Limb (tissue), 2 donors: Measurements from ENCODE around the gene AP5B1.

ENCODE experiments used
- DNase-seq, 2 donors: peaks; one replicate each; pipeline ENCODE4 v3.0.0-alpha.2; 2016; ENCODE audit errors: extremely low spot score in 2 of 2

Gene AP5B1

GRCh38 chr11:65801153-65801987 lies 20.6 kb upstream of the AP5B1 start:
- DNase-seq: no peak

- DNase-seq: no peak
Measured at GRCh38 chr11:65798882-65799281, 18.1 kb upstream of the AP5B1 start.

GRCh38 chr11:65797711-65798110 lies 16.9 kb upstream of the AP5B1 start:
- no peak for DNase-seq

GRCh38 chr11:65796726-65797601 lies 16.2 kb upstream of the AP5B1 start:
- no peak for DNase-seq

- DNase-seq: no peak
Measured at GRCh38 chr11:65794570-65795510, 14.1 kb upstream of the AP5B1 start.

GRCh38 chr11:65793625-65794400 lies 13.0 kb upstream of the AP5B1 start:
- no peak for DNase-seq

- no peak for DNase-seq
Measured at GRCh38 chr11:65793144-65793581, 12.4 kb upstream of the AP5B1 start.

- DNase-seq: no peak
Measured at GRCh38 chr11:65792456-65792855, 11.7 kb upstream of the AP5B1 start.

- DNase-seq: no peak
Measured at GRCh38 chr11:65791719-65792213, 11.0 kb upstream of the AP5B1 start.

GRCh38 chr11:65790902-65791650 lies 10.3 kb upstream of the AP5B1 start:
- DNase-seq: no peak

GRCh38 chr11:65790104-65790901 lies 9.5 kb upstream of the AP5B1 start:
- DNase-seq: no peak

- DNase-seq: no peak
Measured at GRCh38 chr11:65789230-65790103, 8.7 kb upstream of the AP5B1 start.

GRCh38 chr11:65788821-65789220 lies 8.0 kb upstream of the AP5B1 start:
- no peak for DNase-seq

GRCh38 chr11:65787649-65788622 lies 7.2 kb upstream of the AP5B1 start:
- peak in 1 of 2 donors; percentile 56 for DNase-seq

- peak in 1 of 2 donors; percentile 53 for DNase-seq
Measured at GRCh38 chr11:65786786-65787636, 6.2 kb upstream of the AP5B1 start, which contains the start of gene OVOL1. OVOL1 (plus strand) TSS chr11:65787063; CDS start chr11:65787374, 311 bp downstream.
